Bronchial epithelial cell (primary cell): ENCODE data around the gene VEGFB. TPM values are rescaled to one million over a fixed set of nuclear protein-coding genes. Genes with fewer than 3 reads are reported as not detected.

ENCODE experiments used
- DNase-seq: peaks from one replicate; pipeline ENCODE4 v3.0.0-alpha.2; 2010; ENCODE audit warnings: low read depth
- FAIRE-seq: peaks from 2 replicates; lab custom pipeline; 2011; peaks lifted over from hg19 to GRCh38; lab: Jason Lieb, UNC
- H3K27me3 ChIP-seq: 2 replicates; pipeline ENCODE4 v1.5.1; 2011; ENCODE audit warnings: low read length; ENCODE audit not compliant: control insufficient read depth, insufficient read depth
- H3K36me3 ChIP-seq: 2 replicates; pipeline ENCODE4 v1.5.1; 2011; ENCODE audit warnings: low read length; ENCODE audit not compliant: control insufficient read depth, insufficient read depth
- H3K4me3 ChIP-seq: 2 replicates; pipeline ENCODE4 v1.5.1; 2011; ENCODE audit warnings: mild to moderate bottlenecking, low read depth, low read length, control low read depth
- CTCF ChIP-seq: IDR thresholded peaks from 2 replicates; pipeline ENCODE4 v1.5.1; 2011; ENCODE audit warnings: mild to moderate bottlenecking, moderate library complexity, low read length, control low read depth, inconsistent platforms; ENCODE audit not compliant: insufficient read depth, severe bottlenecking
- total RNA-seq: library from RNA; depleted of rRNA; stranded (reverse); fragments of >200 nt; gene quantifications from 2 replicates; pipeline ENCODE4 v1.2.1, GENCODE V29; 2014

VEGFB gene
- total RNA-seq, 1 donor from 2014 or later, result 12.4 TPM

GRCh38 chr11:64264371-64264852 is 30.0 kb downstream of the VEGFB start:
- no peak for TF ChIP-seq CTCF
- Histone ChIP-seq H3K36me3 (peaks cover 51% of the 10 kb centered on the region), H3K4me3 (no peak overlapping the region), H3K27me3 (no peaks in the 10 kb centered on the region)
- FAIRE-seq (no peak), DNase-seq (no peak)

GRCh38 chr11:64265176-64266160 is 31.1 kb downstream of the VEGFB start:
- TF ChIP-seq CTCF, result no peak
- Histone ChIP-seq H3K27me3 (no peaks in the 10 kb centered on the region), H3K4me3 (no peak overlapping the region), H3K36me3 (peaks cover 47% of the 10 kb centered on the region)
- DNase-seq (no peak), FAIRE-seq (no peak)

- DNase-seq (peak; percentile 61), FAIRE-seq (no peak)
- Histone ChIP-seq H3K27me3 (no peaks in the 10 kb centered on the region), H3K36me3 (peaks cover 43% of the 10 kb centered on the region), H3K4me3 (no peak overlapping the region)
- TF ChIP-seq CTCF, result no peak
Observed at GRCh38 chr11:64266339-64266738, 32.0 kb downstream of the VEGFB start.

GRCh38 chr11:64267207-64267945 is 33.0 kb downstream of the VEGFB start:
- DNase-seq (no peak), FAIRE-seq (no peak)
- Histone ChIP-seq H3K36me3 (peaks cover 37% of the 10 kb centered on the region), H3K4me3 (no peak overlapping the region), H3K27me3 (no peaks in the 10 kb centered on the region)
- no peak for TF ChIP-seq CTCF

- no peak for FAIRE-seq
- Histone ChIP-seq H3K4me3 (no peak overlapping the region), H3K36me3 (peaks cover 29% of the 10 kb centered on the region), H3K27me3 (no peaks in the 10 kb centered on the region)
- TF ChIP-seq CTCF, result no peak
- peak; percentile 32 for DNase-seq
Observed at GRCh38 chr11:64268025-64268892, 33.9 kb downstream of the VEGFB start.
